ENCODE measurements around the gene EXOC4. TPM values are rescaled to one million over a fixed set of nuclear protein-coding genes. Genes with fewer than 3 reads are reported as not detected.

The EXOC4 gene
- total RNA-seq, 1 donor from 2014 or later = 81.9 TPM

DNA sequence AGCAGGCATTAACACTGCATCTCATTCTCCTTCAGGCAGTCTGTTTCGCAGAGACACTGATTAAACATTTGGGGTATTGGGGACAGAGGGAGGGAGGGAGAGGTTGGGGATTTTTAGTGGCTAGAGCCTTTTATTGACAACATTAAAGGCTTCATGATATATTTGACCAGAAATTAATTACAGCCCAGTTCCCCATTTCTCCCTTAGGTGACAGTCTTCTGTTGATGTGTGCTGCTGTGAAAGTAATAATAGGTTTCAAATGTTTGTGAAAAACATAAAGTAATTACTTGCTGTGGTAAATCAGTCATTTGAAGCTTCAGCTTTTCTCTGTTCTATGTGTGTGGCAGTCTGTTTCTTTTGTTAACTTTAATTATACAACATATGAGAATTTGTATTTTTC, 769.0 kb downstream of the EXOC4 start:
- DNase-seq (ENCODE audit: low spot score) = no peak

- no peak for DNase-seq (ENCODE audit: low spot score)
These were observed 769.5 kb downstream of the EXOC4 start for GRCh38 chr7:134022286-134022911.

- peak; percentile 60 for DNase-seq (ENCODE audit: low spot score)
These were observed 771.9 kb downstream of the EXOC4 start for GRCh38 chr7:134024739-134025138.

GRCh38 chr7:134028853-134029252, 776.0 kb downstream of the EXOC4 start:
- DNase-seq (ENCODE audit: low spot score) = no peak

DNA sequence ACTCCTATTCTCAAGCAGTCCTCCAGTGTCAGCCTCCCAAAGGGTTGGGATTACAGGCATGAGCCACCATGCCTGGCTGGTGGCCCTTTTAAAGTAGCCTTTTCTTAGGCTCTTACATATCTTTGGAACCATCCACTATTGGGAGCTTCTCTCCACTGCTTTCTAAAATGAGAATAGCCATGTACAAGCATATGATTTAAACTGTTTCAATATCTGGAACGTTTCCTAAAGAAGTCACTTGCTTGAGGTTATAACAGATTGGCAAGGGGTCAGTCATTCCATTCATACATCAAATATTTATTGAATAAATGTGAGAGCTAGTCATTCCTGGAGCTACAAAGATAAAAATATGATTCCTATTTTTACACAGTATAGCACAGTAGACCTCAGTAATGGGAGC, 776.9 kb downstream of the EXOC4 start:
- no peak for DNase-seq (ENCODE audit: low spot score)

DNA sequence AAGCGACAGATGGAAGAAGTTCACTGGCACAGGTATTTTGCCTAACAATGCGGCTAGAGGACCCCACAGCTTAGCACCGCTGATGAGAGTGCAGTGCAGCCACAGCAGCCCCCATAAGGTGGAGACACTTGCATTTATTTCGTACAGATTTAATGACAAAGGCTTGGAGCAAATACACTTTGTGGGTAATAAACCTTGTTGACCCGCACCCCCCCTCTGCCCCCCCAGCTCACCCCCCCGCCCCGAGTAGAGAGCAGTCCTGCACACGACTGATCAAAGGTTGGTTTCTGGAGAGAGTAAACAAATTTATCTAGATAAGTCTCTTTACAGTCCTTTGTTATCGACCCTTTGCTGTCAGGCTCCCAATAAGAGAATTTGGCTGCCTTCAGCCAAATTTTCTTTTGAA, 777.6 kb downstream of the EXOC4 start:
- DNase-seq (ENCODE audit: low spot score) = no peak

GRCh38 chr7:134031835-134032617, 779.1 kb downstream of the EXOC4 start:
- no peak for DNase-seq (ENCODE audit: low spot score)

DNA sequence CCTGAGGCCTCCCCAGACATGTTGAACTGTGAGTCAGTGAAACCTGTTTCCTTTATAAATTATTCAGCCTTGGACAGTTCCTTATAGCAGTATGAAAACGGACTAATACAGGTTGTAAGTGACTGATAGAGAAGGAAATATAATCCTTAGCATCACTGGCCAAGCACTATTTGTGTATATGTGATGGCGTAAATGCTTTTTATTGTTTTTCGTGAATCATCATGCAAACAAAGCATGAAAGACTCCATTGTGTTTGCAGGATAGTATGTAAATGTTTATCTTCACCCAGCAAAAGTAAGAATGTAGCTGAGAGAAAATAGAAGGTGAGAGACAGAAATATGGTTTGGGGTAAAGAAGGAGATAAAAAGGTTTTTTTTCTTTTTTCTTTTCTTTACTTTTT, 781.8 kb downstream of the EXOC4 start:
- no peak for DNase-seq (ENCODE audit: low spot score)

DNA sequence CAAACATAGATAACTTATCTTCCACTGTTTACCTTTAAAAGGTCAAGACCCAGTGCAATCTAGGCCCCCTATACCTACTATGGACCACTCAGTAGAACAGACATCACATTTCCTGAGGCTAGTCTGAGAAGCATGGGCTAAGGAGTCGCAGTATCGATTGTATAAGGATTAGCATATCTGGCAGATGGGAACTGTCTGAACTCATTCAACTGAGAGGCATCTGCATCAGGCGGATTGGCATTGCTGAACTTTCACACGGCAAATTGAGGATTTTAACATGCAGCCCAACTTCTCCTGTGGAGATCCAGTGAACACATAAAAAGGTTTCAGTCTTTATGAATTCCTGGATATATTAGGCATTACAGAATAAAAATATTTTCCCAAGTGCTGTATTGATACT, 785.1 kb downstream of the EXOC4 start:
- no peak for DNase-seq (ENCODE audit: low spot score)

DNA sequence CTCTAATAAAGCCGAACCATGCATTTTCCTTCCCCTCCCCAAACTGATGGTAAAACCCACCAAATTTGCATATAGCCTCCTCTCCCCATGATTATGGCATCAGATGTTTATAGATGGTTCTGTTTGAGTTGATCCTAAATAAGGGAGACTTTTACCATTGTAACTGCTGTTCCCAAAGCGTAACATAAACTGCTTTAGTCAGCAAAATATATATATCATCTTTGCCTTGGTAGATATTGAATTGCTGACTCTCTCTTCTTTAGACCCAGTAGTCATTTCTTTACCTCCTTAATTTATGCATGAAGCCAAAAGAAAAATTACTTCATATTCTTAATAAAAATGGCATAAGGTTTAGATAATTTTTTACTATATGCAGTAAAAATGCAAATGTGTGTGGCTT, 788.1 kb downstream of the EXOC4 start:
- no peak for DNase-seq (ENCODE audit: low spot score)

GRCh38 chr7:134041477-134041876, 788.6 kb downstream of the EXOC4 start:
- no peak for DNase-seq (ENCODE audit: low spot score)

- no peak for DNase-seq (ENCODE audit: low spot score)
These were observed 789.4 kb downstream of the EXOC4 start for GRCh38 chr7:134042307-134042706.

DNA sequence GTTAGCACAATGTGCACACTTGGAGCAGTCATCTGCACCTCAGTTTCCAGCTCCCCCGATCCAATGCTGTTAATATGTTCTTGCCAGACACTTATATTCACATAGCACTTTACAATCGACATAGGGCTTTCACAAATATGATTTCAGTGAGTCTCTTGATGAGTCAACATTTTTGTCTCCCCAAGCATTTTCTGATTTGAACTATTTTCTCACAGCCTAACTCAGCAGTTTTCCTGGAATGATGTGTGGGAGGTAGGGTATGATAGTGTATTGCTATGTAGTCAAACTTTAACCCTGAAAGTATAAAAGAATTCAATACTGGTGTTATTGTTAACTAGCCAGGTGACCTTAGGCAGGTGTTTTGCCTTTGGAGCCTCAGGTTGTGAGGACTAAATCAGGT, 791.8 kb downstream of the EXOC4 start:
- no peak for DNase-seq (ENCODE audit: low spot score)

DNA sequence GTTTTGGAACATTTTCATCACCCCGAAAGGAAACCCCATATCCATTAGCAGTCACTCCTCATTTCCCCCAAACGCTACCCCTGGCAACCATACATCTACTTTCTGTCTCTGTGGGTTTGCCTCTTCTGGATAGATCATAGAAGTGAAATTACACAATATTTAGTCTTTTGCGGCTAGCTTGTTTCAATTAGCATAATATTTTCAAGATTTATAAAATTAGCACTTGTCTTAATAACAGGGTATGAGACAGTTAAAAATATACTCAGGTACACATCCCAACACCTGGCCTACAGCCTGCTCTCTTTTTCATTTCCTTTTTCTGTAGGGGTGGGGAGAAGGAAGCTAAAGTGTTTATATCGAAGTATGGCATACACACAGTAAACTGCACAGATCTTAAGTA, 792.8 kb downstream of the EXOC4 start:
- DNase-seq (ENCODE audit: low spot score) = no peak

DNA sequence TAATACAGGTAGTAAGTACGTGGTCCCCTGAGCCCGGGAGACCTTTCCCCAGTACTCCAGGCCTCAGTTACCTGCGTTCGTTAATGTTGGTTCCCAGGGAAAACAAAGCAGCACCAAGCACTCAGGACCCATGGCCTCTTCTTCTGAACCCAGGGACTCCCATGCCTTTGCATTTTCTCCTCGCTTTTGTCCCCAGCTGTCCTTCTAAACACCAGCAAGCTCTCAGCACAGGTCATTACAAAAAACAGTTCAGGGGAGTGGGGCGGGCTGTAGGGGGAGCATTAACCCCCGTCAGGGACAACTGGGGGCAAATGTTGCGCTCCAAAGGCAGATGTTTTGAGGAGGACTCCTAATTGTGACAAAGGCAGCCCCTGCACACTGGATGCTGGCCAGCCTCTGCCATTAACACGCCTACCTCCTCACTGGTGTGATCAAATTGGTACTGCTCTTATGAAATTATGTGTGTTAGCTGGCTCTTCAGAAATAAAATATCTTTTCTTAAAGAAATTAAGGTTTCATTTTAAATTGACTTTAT, 793.8 kb downstream of the EXOC4 start:
- DNase-seq (ENCODE audit: low spot score) = no peak

DNA sequence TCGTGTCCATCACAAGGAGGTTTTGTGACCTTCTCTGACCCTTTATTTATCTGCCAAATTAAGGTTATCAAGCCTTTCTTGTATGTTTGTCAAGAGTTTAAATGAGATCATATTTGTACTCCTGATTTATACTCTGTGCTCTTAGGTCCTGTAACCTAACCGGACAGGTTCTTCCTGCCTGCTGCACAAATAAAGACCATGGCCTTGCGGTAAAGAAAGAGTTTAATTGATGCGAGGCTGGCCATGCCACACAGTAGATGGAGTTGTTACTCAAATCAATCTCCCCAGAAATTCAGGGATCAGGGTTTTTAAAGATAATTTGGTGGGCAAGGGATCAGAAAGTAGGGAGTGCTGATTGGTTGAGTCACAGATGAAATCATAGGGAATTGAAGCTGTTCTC, 794.8 kb downstream of the EXOC4 start:
- no peak for DNase-seq (ENCODE audit: low spot score)

GRCh38 chr7:134048166-134048565, 795.3 kb downstream of the EXOC4 start:
- DNase-seq (ENCODE audit: low spot score) = no peak

DNA sequence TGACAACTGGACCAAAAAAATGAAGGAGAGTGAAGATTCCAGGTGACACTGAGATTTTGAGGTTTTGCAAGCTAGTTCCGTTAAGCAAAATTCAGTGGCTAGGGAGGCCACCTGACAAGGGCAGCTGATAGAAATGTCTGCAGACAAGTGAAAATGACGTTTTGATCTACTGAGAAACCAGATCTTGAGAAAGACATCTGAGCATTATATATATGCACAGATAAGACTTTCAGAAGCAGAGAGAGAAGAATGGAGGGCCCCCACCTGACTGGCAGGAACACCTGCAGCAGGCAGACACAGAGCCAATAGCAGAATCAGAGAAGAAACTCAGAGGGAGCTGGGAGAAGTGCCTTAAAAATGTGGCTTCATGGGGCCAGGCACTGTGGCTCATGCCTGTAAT, 798.1 kb downstream of the EXOC4 start:
- DNase-seq (ENCODE audit: low spot score) = no peak

DNA sequence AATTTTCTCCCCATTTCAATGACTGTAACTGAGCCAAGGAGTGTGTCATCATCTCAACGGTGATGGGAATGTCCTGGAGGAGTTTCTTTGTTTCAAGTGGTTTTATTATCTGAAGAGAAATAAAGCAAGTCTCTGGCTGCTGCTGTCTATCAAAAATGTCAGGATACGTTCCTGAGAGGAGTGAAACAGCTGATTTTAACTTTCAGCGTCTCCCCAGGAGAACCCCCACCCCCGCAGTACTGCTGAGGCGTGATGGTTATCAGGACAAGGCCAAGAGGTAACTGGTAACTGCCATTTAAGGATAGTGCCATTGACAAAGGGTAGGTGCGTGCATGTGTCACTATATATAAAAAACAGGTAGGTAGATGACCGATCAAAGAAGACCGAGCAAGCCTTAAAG, 803.9 kb downstream of the EXOC4 start:
- DNase-seq (ENCODE audit: low spot score) = no peak

- no peak for DNase-seq (ENCODE audit: low spot score)
These were observed 805.6 kb downstream of the EXOC4 start for GRCh38 chr7:134058521-134058920.

- peak; percentile 11 for DNase-seq (ENCODE audit: low spot score)
These were observed 806.1 kb downstream of the EXOC4 start for GRCh38 chr7:134058980-134059379.

DNA sequence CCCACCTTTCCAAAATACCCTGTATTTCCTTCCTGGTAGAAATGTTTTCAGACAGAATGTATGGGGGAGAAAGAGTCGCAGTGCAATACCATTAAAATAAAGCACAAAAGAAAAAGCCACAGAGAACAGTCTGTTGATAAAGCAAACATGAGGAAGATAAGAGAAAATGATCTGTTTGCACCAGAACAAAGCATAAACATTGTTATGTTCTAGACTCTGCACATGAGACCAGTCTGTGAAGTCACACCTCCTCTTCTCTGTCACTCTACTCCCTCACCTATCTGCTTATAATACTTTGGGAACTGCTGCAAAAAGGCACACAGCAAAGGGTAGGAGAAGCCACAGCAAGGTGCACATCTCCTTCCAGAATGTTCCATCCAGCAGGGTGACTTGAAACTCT, 807.0 kb downstream of the EXOC4 start:
- DNase-seq (ENCODE audit: low spot score) = no peak

DNA sequence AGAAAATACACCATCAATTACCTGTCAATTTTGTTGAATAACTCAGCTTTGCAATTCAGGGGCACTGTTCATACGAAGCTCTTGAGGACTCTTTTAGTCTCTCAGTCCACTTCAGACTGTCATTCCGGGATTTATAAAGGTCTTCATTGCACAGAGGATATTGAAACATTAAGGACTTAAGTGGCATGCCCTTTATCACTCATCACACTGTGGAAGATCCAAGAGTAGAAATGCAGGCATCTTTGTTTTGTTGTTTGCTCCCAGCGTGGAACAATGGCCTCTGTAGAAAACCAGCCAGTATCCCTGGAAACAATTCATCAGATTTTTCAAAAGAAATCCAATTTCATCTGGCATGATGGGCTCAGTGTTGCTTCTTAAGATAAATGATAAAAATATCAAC, 808.0 kb downstream of the EXOC4 start:
- no peak for DNase-seq (ENCODE audit: low spot score)

Measured in umbilical cord (tissue), 2 donors.